A549 (cell line): ENCODE measurements around the gene SERPIND1. TPM values are rescaled to one million over a fixed set of nuclear protein-coding genes. Genes with fewer than 3 reads are reported as not detected.

Experiments
- ATAC-seq, 2 experiments: fragments of 200-7000 bp in 1 of 2; fragments of >200 bp in 1 of 2; cut with Nextera tagmentation in 1 of 2; cut with Tn5 transposase in 1 of 2; 3 replicates each; pipeline versions ENCODE4 v1.8.0 to v1.9.1; 2018 to 2020; ENCODE audit warnings: mild to moderate bottlenecking in 1 of 2, moderate library complexity in 1 of 2
- CTCF ChIA-PET: fragments of 300-600 bp; sonication (Branson Sonifier 250); formaldehyde crosslinking; extraction: SDS; loops from one replicate; lab custom pipeline; 2021; ENCODE audit warnings: antibody characterized with exemption, inconsistent platforms; lab: Yijun Ruan, JAX
- POLR2A ChIA-PET: fragments of 350-600 bp; formaldehyde crosslinking; extraction: SDS; loops from one replicate; lab custom pipeline; 2021; ENCODE audit warnings: antibody characterized with exemption, inconsistent platforms; lab: Yijun Ruan, JAX
- DNase-seq, 2 experiments: peaks; one replicate each; pipeline versions ENCODE4 v3.0.0 to v3.0.0-alpha.2; 2011 to 2016; ENCODE audit warnings: low read depth in 1 of 2, low spot score in 1 of 2
- FAIRE-seq: peaks from 2 replicates; lab custom pipeline; 2011; peaks lifted over from hg19 to GRCh38; lab: Jason Lieb, UNC
- H3K27ac ChIP-seq, 2 experiments: fragments of >200 bp; sonication (Bioruptor Twin); formaldehyde crosslinking; 3 replicates each; pipeline ENCODE4 v1.5.1; 2016 to 2017
- H3K4me1 ChIP-seq: fragments of >200 bp; sonication (Bioruptor Twin); formaldehyde crosslinking; 3 replicates; pipeline ENCODE4 v1.6.1; 2016
- H3K4me2 ChIP-seq: fragments of >200 bp; sonication (Bioruptor Twin); formaldehyde crosslinking; 3 replicates; pipeline ENCODE4 v1.6.1; 2016
- H3K4me3 ChIP-seq: fragments of >200 bp; sonication (Bioruptor Twin); formaldehyde crosslinking; 3 replicates; pipeline ENCODE4 v1.5.1; 2016
- H3K9me3 ChIP-seq: fragments of >200 bp; sonication (Bioruptor Twin); formaldehyde crosslinking; 3 replicates; pipeline ENCODE4 v1.6.1; 2016
- BCL3 ChIP-seq: fragments of >200 bp; sonication (Bioruptor Twin); formaldehyde crosslinking; IDR thresholded peaks from 3 replicates; pipeline ENCODE4 v1.6.1; 2016
- CBX2 ChIP-seq: fragments of 200-600 bp; sonication (generic); IDR thresholded peaks from 2 replicates; pipeline ENCODE4 v1.6.1; 2016; ENCODE audit warnings: low read depth, mild to moderate bottlenecking, borderline replicate concordance
- CBX8 ChIP-seq: fragments of 200-600 bp; sonication (generic); IDR thresholded peaks from 2 replicates; pipeline ENCODE4 v1.6.1; 2016
- CEBPB ChIP-seq, 2 experiments: fragments of >200 bp in 1 of 2; sonication (Bioruptor Twin) in 1 of 2; formaldehyde crosslinking in 1 of 2; IDR thresholded peaks; 2 replicates each; pipeline ENCODE4 v1.6.1; 2012 to 2016
- CHD4 ChIP-seq: fragments of 200-600 bp; sonication (generic); IDR thresholded peaks from 2 replicates; pipeline ENCODE4 v1.6.1; 2016; ENCODE audit warnings: antibody characterized with exemption, mild to moderate bottlenecking, borderline replicate concordance
- CTCF ChIP-seq: fragments of >200 bp; sonication (Bioruptor Twin); formaldehyde crosslinking; IDR thresholded peaks from 3 replicates; pipeline ENCODE4 v1.5.1; 2016
- EHF ChIP-seq: fragments of 250-450 bp; sonication (Bioruptor Pico); IDR thresholded peaks from 2 replicates; pipeline ENCODE4 v1.5.0; 2020; ENCODE audit warnings: mild to moderate bottlenecking
- FOSB ChIP-seq: fragments of 250-450 bp; sonication (Bioruptor Pico); IDR thresholded peaks from 2 replicates; pipeline ENCODE4 v1.5.0; 2020; ENCODE audit warnings: mild to moderate bottlenecking, moderate library complexity
- GATA3 ChIP-seq: IDR thresholded peaks from 2 replicates; pipeline ENCODE4 v1.6.1; 2012; ENCODE audit warnings: borderline replicate concordance
- HEYL ChIP-seq: fragments of 250-450 bp; sonication (Bioruptor Pico); IDR thresholded peaks from 2 replicates; pipeline ENCODE4 v1.8.0; 2021; ENCODE audit warnings: mild to moderate bottlenecking, moderate library complexity
- HOXA7 ChIP-seq: fragments of 250-450 bp; sonication (Bioruptor Pico); IDR thresholded peaks from 2 replicates; pipeline ENCODE4 v1.5.0; 2020; ENCODE audit warnings: mild to moderate bottlenecking, moderate library complexity
- HOXB13 ChIP-seq: fragments of 250-450 bp; sonication (Bioruptor Pico); IDR thresholded peaks from 2 replicates; pipeline ENCODE4 v1.5.0; 2020; ENCODE audit warnings: low read depth, mild to moderate bottlenecking, moderate library complexity
- JUN ChIP-seq, 2 experiments: fragments of >200 bp; sonication (Bioruptor Twin); formaldehyde crosslinking; IDR thresholded peaks; 2 replicates in 1 of 2; 3 replicates in 1 of 2; pipeline ENCODE4 v1.6.1; 2016 to 2017
- JUNB ChIP-seq: fragments of >200 bp; sonication (Bioruptor Twin); formaldehyde crosslinking; IDR thresholded peaks from 2 replicates; pipeline ENCODE4 v1.6.1; 2016
- KDM1A ChIP-seq: fragments of 200-600 bp; sonication (generic); IDR thresholded peaks from 2 replicates; pipeline ENCODE4 v1.6.1; 2016; ENCODE audit warnings: low read depth, mild to moderate bottlenecking
- PHF8 ChIP-seq: fragments of 200-600 bp; sonication (generic); IDR thresholded peaks from 2 replicates; pipeline ENCODE4 v1.6.1; 2016; ENCODE audit warnings: low read depth, mild to moderate bottlenecking, antibody characterized with exemption, moderate library complexity, borderline replicate concordance
- POLR2AphosphoS2 ChIP-seq: conservative IDR thresholded peaks from 2 replicates; pipeline ENCODE4 v1.6.1; 2012; ENCODE audit warnings: low read length, improper control_type of control experiment, inconsistent platforms
- RCOR1 ChIP-seq: fragments of 150-350 bp; IDR thresholded peaks from 2 replicates; pipeline ENCODE4 v1.6.1; 2014; ENCODE audit warnings: antibody characterized with exemption, low read length, low read depth
- TP53 ChIP-seq: fragments of 250-450 bp; sonication (Bioruptor Pico); IDR thresholded peaks from 2 replicates; pipeline ENCODE4 v1.5.0; 2021; ENCODE audit warnings: mild to moderate bottlenecking, moderate library complexity
- ZC3H11A ChIP-seq: fragments of 450-650 bp; IDR thresholded peaks from 2 replicates; pipeline ENCODE4 v1.6.1; 2014; ENCODE audit warnings: antibody characterized with exemption, mild to moderate bottlenecking
- ZNF302 ChIP-seq: fragments of 250-450 bp; sonication (Bioruptor Pico); IDR thresholded peaks from 2 replicates; pipeline ENCODE4 v1.9.0; 2021; ENCODE audit warnings: inconsistent platforms, mild to moderate bottlenecking, moderate library complexity
- ZSCAN20 ChIP-seq: fragments of 250-450 bp; sonication (Bioruptor Pico); IDR thresholded peaks from 2 replicates; pipeline ENCODE4 v1.8.0; 2022; ENCODE audit warnings: mild to moderate bottlenecking, moderate library complexity
- WGBS: methylation state at CpG from one replicate; pipeline ENCODE4 v1.1.6; 2017; ENCODE audit errors: missing lambda C conversion rate; 5-methylcytosine and 5-hydroxymethylcytosine counted together
- polyA plus RNA-seq, 4 experiments: library from polyadenylated mRNA; depleted of rRNA in 3 of 4; stranded (reverse); fragments of >200 nt; fragmentation: RNase III in 1 of 4; extraction: RNeasy Plus Mini Kit Qiagen cat#74134 plus additional on column Dnase treatment in 1 of 4; gene quantifications; 2 replicates in 3 of 4; 3 replicates in 1 of 4; pipeline ENCODE4 v1.2.3, GENCODE V29; 2011 to 2017
- TF ChIP-seq, protein P1 (sequence below): IDR thresholded peaks from 2 replicates; pipeline ENCODE4 v1.6.1; 2012; ENCODE audit warnings: low read depth, borderline replicate concordance
- TF ChIP-seq, protein P2 (sequence below): IDR thresholded peaks from 2 replicates; pipeline ENCODE4 v1.6.1; 2012

SERPIND1 gene
- polyA plus RNA-seq, 2 of the 4 experiments (the other 2 are of a cell fraction), result not detected

- ChIA-PET POLR2A (no interaction called here), CTCF (interaction anchor here (1.0 to 1.1 kb wide), 2 partner anchors 27 to 52 kb away, joined by 3 read pairs; no protein-coding TSS in a partner anchor)
- H3K27ac ChIP-seq, result no peak overlapping the region
- H3K4me1 ChIP-seq, result no peaks in the 10 kb centered on the region
- no peak overlapping the region for H3K4me3 ChIP-seq
- DNase-seq, result no peak
- no peak overlapping the region for H3K4me2 ChIP-seq
- ATAC-seq, result no peak
- WGBS, result 92% methylated on average over 8 of the region's 8 CpGs
- H3K9me3 ChIP-seq, result no peaks in the 10 kb centered on the region
- no peak for FAIRE-seq
- TF ChIP-seq KDM1A (no peak), ZSCAN20 (CRISPR knock-in tag) (no peak), HOXA7 (CRISPR knock-in tag) (no peak), CEBPB (IDR thresholded peaks at IDR 0.05) (no peak), JUN (IDR thresholded peaks at IDR 0.05) (no peak), EHF (CRISPR knock-in tag) (no peak), RCOR1 (no peak), CTCF (no peak), JUNB (no peak), ZNF302 (CRISPR knock-in tag) (no peak), TP53 (CRISPR knock-in tag) (no peak), GATA3 (no peak), HOXB13 (CRISPR knock-in tag) (no peak), PHF8 (no peak), BCL3 (no peak)
- TF ChIP-seq, protein P1, sequence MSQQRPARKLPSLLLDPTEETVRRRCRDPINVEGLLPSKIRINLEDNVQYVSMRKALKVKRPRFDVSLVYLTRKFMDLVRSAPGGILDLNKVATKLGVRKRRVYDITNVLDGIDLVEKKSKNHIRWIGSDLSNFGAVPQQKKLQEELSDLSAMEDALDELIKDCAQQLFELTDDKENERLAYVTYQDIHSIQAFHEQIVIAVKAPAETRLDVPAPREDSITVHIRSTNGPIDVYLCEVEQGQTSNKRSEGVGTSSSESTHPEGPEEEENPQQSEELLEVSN, result no peak
- TF ChIP-seq, protein P2, sequence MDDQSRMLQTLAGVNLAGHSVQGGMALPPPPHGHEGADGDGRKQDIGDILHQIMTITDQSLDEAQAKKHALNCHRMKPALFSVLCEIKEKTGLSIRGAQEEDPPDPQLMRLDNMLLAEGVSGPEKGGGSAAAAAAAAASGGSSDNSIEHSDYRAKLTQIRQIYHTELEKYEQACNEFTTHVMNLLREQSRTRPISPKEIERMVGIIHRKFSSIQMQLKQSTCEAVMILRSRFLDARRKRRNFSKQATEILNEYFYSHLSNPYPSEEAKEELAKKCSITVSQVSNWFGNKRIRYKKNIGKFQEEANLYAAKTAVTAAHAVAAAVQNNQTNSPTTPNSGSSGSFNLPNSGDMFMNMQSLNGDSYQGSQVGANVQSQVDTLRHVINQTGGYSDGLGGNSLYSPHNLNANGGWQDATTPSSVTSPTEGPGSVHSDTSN, result no peak
Observed at GRCh38 chr22:20796731-20797130, 22.8 kb downstream of the SERPIND1 start.

GRCh38 chr22:20798218-20798617 lies 24.3 kb downstream of the SERPIND1 start:
- no peak overlapping the region for H3K4me3 ChIP-seq
- POLR2A ChIA-PET, result no interaction called here

DNA sequence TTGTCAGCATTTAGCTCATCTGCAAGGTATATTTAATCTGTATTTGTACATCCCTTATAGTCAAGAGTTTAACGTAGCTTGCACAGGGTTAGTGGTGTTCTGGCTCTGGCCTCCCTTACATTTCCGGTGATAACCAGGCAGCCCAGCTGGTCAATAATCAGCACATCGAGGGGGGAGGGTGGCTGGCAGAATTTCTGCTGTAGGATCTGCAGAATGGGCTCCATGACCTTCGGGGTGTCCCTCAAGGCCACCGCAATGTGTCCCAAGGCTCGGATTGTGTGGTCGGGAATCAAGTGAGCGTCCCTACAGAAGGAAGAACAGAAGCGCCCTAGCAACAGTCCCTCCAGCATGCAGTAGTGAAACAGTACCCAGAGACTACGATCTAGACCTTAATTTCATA lies 25.1 kb downstream of the SERPIND1 start:
- no peak for FAIRE-seq
- POLR2A ChIA-PET, result no interaction called here
- no peak for ATAC-seq
- Histone ChIP-seq H3K4me3 (no peak overlapping the region), H3K9me3 (no peaks in the 10 kb centered on the region)
- 88% methylated on average over 10 of the region's 10 CpGs for WGBS
- no peak for TF ChIP-seq CBX2
- no peak for TF ChIP-seq FOSB (CRISPR knock-in tag)
- TF ChIP-seq CBX8, result no peak
- TF ChIP-seq, all 56 proteins: peak for 0
- no peak overlapping the region for H3K4me2 ChIP-seq
- H3K27ac ChIP-seq, result no peak overlapping the region
- CTCF ChIA-PET, result interaction anchor here (1.2 to 1.8 kb wide), 2 partner anchors 15 to 81 kb away, joined by 4 to 9 read pairs; no protein-coding TSS in a partner anchor
- no peak for DNase-seq
- H3K4me1 ChIP-seq, result no peaks in the 10 kb centered on the region

More at GRCh38 chr22:20798218-20798617, 24.3 kb downstream of the SERPIND1 start:
- H3K4me2 ChIP-seq, result no peak overlapping the region
- CTCF ChIA-PET, result interaction anchor here (1.1 to 1.8 kb wide), 3 partner anchors 14 to 82 kb away, joined by 3 to 9 read pairs (median 4); no protein-coding TSS in a partner anchor
- ATAC-seq, result no peak
- WGBS, result 93% methylated on average over 5 of the region's 5 CpGs
- DNase-seq, result no peak
- no peak for FAIRE-seq
- no peaks in the 10 kb centered on the region for H3K9me3 ChIP-seq
- TF ChIP-seq ZC3H11A (no peak), TP53 (CRISPR knock-in tag) (no peak), HEYL (CRISPR knock-in tag) (no peak), CHD4 (no peak), POLR2AphosphoS2 (no peak), CEBPB (IDR thresholded peaks at IDR 0.05) (no peak)
- H3K27ac ChIP-seq, result no peak overlapping the region
- H3K4me1 ChIP-seq, result no peaks in the 10 kb centered on the region
